Mesenteric fat pad (tissue), 1 donor: ENCODE measurements around the gene DLK1. TPM values are rescaled to one million over a fixed set of nuclear protein-coding genes. Genes with fewer than 3 reads are reported as not detected.

Experiments
- DNase-seq: peaks from one replicate; pipeline ENCODE4 v3.0.0-alpha.2; 2020; ENCODE audit warnings: low spot score
- total RNA-seq: library from RNA; stranded (reverse); fragmentation: NEBNext Ultra II Directional; extraction: Animal tissue kit (Norgen Biotek cat#: 25700); gene quantifications from one replicate; pipeline ENCODE4 v1.2.1, GENCODE V29; 2021
- donor health status: DM: yes; HTN: yes; CAD: no.

Gene DLK1
- total RNA-seq, 1 donor from 2014 or later = not detected

DNA sequence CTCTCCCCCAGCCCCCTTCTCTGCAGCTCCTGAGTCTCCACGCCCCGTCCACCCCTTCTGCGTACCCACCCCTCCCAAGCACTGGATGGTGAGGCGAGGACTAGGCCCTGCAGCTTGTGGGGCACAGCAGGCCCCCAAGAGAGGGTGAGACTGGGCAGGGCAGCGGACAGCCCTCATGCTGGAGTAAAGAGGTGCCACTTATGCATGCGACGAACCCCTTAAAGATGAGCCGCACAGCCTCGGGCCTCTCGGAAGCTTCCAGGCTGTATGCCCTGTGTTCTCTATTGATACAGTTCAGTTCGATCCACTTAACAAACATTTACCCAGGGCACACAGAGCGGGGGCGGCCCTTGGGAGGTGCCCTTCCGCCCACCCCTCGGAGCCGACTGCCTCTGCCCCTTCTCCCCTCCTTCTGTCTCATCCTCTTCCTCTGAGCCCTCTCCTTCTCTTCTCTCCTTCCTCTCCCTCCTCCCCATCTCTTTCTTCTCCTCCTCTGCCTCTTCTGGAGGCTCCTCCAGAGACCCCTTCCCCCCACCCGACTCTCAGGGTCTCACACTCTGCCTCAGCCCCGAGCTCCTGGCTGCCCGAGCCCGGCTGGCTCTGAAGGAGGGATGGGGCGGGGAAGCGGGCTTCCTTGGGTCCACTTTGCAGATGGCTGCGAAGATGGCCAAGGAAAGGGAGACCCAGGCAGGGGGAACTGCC lies 32.7 kb upstream of the DLK1 start:
- no peak for DNase-seq

DNA sequence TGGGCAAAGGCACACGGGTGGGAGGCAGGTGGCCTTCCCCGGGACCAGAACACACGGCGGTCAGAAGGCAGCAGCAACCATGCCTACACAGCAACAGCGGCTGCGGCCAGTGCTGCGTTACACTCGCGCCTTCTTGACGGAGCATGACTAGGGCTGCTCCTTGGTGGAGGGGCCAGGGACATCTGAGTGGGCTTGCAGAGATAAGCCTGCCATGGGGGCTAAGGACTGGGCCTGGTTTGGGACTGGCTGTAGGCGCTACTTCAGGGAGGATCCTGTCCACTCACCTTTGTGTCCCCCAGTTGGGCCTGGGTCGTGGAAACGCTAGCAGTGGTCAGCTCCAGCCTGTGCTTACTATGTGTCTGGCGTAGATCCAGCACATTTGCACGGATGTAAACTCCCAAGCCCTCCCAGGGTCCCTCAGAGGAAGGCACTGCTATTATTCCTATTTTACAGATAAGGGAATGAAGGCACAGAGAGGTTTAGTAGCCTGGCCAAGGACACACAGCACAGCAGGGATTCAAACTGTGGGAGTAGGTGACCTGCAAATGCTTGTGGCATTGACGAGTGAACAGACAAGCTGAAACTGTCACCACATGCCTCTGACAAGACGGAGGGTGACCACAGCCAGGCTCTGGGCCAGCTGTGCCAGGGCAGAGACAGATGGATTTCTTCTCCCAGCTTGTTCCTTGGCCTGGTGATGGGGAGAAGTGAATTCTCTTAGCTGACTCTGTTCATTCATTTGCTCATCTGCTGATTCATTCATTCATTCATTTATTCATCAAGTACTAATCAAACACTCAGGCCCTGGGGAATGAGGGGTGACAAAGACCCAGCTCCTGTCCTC lies 31.9 kb upstream of the DLK1 start:
- DNase-seq = no peak

DNA sequence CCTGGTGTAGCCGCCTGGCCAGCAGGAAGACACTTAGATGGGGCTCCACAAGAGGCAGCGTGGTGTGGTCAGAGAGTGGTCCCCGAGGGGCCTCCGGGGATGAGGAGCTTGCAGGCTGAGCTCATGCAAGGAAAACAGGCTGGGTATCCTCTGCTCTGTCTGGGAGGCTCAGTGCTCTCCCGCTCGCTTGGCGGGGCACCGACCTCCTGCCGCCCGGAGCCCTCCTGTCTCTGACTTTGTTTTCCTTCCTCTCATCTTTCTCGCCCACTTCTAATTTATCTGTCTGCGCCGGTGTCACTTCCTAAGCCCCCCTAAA lies 31.3 kb upstream of the DLK1 start:
- DNase-seq = no peak

DNA sequence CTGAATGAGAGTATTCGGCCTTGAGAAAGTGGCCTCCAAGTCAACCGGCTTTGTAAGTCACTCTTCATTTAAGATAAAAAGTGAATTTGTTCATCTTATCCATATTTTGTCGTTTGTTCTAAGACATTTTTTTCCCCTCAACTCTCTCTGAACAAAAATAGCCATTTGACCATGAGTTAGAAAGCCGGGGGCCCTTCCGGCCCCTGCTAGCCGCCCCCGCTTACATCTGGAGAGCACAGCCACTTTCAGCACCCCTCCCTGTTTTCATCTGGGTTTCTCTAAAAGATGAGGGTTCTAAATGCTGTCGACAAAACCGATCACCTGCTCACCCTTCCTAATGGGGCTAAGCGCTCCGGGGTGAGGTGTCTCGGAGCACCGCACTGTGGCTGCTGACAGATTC lies 30.7 kb upstream of the DLK1 start:
- DNase-seq = no peak

DNA sequence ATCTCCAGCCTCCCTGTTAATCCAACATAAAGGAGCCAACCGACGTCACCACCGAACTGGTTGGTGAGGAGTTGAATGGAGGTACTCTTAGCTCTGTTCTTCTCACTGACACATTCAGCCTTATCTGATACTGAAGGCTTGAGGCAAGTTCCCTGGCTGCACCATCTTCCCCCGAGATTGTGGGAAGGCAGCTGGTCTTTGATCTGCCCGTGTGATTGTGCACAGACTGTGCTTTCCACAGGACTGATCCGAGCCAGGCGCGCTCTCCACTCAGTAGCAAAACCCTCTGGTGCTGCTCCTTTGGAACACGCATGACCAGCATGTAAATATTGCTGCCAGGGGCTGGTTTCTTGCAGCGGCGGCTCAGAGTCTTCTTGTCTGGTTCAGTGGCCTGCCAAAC lies 30.1 kb upstream of the DLK1 start:
- DNase-seq = no peak

DNA sequence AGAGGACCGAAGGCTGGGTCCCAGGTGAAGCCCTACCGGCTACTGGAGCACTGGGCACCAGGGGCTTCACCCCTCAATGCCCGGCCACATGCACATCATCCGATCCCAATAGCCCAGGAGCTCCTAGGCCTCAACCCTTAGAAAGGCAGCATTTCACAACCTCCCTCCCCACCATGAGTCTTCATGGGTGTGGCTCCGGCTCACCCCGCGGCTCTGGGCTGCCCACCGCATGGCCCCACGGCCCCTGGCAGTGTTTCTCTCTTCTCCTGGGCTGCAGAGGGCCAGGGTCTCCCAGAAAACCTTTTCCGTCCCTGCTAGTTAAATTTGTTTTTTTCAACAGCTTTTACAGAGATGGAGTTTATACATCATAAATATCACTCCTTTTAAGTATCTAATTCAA lies 28.6 kb upstream of the DLK1 start:
- DNase-seq = no peak

DNA sequence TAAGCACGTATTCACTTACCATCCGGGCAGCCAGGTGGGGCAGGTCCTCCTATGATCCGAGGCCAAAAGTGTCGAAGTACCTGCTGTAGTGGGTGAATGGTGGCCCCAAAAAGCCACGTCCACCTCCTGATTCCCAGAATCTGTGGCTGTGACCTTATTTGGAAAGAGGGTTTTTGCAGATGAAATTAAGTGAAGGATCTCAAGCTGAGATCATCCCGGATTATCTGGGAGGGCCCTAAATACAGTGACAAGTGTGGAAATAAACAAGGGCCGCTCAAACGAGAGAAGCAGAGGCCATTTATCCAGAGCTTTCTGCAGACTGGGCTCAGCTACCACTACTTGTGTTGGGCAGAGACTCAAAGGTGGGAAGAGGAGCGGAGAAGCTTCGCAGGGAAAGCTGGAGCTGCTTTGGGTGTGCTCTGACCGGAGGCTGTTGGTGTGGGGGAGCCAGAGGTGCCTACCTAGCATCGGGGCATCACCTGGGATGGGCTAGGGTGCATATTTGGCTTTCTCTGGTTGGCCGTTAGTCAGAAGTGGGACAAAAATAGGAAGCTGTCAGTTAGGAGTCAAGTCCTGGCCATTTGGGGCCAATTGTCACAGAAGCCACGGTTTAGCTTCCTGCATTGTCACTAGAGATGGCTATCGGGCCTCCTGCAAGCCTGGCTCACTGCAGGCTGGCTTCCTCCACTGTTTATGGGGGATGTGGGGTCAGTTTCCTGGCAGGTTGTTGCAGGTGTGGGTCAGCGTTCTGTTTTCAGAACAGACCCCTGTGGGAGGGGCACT lies 27.8 kb upstream of the DLK1 start:
- no peak for DNase-seq

DNA sequence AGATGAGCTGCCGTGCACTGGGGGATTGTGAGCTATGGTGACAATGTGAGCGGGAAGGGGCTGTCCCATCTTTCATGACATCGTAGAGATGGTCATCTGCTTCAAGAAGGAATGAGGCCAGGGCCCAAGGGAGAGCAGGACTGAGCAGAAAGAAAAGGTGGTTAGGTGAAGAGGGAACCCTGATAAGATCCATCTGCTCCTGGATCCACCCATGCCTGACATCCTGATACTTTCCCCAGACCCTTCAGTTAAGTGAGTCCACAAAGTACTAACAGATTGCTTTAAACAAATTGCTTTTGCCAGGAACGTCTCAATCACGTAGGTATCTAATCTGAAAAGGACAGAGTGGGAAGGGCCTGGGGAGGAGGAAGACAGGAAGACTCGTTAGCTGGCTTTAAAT lies 25.4 kb upstream of the DLK1 start:
- DNase-seq = no peak

DNA sequence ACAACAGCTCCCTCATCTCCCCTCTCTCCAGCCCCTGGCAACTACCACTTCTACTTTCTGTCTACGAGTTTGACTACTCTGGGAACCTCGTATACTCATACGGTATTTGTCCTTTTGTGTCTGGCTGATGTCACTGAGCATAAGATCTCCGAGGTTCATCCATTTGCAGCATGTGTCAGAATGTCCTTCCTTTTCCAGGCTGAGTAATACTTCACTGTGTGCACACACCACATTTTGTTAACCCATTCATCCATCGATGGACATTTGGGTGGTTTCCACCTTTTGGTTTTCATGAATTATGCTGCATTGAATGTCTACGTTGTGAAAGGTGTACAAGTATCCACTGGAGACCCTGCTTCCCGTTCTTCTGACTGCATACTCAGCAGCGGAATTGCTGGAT lies 24.1 kb upstream of the DLK1 start:
- DNase-seq = no peak

DNA sequence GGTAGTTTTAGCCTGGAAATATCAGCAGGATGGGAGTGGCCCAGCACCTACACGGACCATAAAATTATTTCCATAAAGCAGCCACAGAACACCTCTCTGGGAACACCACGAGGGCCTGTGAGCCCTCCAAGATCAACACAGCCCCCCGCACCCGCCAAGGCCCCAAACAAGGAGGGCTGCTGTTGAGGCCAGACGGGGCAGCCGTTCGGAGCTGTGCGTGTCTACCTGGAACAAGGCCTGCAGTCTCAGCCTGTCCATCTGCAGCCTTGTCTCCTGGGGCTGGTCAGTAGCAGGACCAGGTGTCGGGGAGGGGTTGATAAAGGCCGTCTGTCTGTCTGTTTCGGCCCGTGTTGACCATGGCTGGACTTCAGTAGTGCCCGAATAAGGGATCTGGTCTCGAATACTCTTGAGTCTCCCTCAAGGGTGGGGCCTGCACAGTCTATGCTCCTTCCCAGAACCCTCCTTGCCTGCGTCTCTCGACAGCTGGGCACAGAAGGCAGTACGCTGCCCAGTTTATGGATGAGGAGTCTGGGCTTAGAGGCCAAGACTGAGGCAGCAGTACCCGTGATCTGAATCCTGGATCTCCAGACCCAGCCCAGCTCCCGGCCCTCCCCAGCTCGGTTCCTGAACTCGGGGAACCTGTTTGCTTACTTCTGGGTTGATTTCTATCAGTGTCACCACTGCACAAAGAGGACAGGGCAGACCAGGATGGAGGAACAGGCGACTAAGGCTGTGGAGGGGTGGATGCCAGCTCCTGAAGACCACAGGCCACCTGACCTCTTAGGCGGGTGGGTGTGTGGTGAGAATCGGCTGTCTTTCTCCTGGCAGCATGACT lies 23.1 kb upstream of the DLK1 start:
- DNase-seq = no peak

DNA sequence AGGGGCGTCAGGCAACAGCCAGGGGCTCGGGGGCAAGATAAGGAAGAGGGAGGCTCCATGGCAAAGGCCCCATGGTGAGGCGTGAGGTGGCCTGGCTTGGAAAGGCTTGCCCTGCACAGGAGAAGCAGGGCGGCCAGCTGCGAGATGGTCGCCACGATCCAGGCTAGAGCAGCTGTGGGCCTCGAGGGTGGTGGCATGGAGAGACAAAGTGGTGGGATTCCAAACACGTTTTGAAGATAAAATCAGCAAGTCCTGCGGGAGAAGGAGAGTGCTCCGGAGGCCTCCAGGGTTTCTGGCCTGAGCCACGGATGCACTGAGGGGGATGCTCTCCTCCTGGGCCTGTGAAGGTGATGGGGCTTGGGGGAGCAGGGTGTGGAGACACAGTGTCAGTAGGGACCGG lies 20.5 kb upstream of the DLK1 start:
- no peak for DNase-seq

DNA sequence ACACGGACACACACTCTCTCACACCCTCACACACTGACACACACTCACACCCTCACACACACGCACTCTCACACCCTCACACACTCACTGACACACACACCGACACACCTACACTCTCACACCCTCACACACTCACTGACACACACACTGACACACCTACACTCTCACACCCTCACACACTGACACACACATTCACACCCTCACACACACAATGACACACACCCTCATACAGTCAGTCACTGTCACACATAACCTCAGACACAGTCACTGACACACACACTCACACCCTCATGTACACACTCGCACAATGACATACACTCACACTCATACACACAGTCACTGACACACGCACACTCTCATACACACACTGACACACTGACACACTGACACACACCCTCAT lies 19.8 kb upstream of the DLK1 start:
- no peak for DNase-seq

DNA sequence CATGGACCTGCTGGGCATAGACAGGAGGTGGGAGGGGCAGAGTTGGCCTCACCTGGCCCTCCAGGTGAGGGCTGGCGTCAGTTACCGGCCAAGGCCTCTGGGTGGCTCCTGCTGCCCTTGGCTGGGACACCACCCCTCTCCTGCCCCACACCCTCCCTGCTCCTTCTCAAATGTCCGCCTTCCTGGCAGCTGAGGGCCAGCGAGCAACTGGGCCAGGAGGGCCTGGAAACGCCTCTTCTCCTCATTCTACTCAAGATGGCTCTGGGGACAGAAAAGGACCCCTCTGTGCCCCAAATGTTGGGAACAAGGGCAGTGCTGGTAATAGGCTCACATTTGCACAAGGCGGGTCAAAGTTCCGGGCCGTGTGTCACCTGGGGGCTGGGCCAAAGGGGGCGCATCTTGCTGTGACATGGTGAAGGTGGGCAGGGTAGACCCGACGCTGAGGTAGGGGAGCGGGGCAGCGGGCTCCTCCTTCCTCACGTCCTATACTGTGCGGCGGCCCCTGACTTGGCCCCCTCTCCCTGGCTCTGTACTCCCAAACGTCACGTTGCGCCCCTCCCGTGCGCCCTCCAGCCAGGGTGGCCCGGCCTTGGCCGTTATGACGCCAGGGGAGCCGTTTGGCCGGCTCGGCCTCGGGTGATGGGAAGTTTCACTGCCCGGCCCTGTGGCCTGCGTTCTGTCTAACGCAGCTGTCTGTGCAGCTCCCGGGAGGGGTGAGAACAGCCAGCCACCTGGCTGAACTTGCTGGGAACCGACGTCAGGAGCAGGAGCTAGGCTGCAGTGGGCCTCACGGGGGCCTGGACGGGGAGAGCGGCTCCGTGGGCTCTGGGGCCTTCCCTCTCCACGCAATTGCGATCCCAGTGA lies 18.0 kb upstream of the DLK1 start:
- no peak for DNase-seq

DNA sequence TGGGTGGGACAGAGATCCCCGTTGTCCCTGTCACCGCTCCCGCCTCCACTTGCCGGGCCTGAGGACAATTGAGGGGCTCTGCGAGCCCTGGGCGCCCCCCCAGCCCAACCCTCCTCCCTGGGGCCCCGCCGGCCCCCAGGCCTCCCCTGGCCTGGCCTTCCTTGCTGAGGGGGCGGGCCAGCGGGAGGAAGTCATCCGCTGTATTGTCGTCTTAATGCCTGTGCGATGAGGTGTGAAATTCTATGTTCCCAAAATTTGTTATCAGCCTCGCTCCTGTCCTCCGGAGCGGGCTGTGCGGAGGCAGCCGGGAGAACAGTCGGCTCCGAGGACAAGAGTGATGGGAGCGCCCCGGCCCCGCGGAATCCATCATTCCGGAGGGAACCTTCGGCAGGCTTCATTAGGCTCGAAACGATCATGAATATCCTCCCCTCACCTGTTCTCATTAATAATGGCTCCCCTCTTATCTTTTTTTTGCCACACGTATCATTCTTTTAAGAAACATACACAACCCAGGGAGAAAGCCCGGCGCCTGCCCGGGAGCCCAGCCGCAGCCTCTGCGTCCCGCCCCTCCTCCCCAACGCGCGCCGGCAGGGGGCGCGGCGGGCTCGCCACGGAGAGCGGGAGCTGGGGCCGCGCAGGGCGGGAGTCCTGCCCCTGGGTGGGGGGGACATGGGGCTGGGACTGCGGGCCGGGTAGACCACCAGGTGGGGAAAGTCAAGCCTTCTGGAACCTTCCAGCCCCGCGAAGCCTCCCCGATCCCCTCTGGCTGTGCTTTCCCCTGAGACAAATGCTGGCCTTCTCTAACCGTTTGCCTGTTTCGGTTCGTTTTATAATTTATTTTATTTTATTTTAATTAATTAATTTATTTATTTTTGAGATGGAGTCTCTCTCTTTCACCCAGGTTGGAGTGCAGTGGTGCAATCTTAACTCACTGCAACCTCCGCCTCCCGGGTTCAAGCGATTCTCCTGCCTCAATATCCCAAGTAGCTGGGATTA lies 17.1 kb upstream of the DLK1 start:
- DNase-seq = no peak

DNA sequence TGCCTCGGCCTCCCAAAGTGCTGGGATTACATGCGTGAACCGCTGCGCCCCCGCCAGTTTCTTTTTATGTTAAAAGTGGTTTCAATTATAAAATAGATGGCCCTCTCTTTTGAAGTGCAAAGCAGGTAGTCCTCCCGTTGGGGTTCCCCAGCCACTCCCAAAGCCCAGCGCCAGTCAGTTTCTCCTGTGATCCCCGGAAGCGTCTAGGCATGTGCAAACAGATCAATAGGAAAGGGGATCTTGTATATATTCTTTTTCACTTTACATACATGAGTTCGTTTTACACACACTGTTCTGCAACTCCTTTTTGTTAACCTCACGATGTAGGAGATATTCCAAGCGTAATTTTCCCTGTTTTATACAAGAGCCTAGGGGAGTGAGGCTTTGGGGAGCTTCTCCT lies 16.3 kb upstream of the DLK1 start:
- DNase-seq = no peak

DNA sequence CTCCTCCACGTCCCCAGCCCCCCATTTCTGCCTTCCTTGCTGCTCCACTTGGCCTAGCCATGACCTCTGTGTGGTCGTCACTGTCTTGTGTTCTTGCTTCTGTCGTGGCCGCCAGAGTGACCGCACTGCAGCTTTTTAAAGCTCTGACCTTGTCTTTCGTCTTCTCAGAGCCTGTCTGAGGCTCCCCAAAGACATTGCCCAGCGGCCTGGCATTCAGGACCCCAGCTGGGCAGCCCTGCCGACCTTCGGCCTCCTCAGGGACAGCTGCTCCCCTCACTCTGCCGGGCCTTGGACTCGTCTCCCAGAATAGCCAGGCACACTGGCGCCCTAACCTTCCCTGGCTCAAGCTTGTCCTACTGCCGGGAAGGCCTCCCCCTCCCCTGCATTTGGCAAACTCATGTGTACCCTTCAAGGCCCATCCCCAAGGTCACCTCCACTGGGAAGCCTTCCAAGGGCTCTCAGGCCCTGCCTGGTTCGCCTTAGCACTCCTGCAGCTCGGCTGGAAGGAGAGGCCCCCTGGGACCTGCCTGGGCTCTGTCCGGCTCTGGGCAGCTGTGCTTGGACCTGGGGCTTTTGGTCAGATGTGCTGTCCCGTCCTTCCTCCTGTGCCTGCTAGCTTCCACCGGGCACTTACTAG lies 15.7 kb upstream of the DLK1 start:
- no peak for DNase-seq

DNA sequence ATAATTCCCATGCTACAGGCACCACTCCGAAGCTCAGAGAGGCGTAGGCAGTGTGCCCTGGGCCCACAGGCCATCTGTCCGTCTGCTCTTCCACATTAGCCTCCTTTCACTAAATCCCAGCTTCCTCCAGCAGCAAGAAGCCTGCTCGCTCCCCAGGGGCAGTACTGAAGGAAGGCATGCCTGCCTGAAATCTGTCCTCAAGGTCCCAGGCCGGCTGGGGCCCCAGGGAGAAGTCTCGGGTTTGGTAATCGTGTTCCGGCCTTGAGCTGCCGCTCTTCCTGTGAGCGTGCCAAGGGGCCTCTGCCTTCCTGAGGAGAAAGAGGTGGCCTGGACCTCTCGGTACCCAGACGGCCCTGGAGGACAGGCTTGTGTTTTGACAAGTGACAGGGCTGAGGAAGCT lies 15.2 kb upstream of the DLK1 start:
- DNase-seq = no peak

DNA sequence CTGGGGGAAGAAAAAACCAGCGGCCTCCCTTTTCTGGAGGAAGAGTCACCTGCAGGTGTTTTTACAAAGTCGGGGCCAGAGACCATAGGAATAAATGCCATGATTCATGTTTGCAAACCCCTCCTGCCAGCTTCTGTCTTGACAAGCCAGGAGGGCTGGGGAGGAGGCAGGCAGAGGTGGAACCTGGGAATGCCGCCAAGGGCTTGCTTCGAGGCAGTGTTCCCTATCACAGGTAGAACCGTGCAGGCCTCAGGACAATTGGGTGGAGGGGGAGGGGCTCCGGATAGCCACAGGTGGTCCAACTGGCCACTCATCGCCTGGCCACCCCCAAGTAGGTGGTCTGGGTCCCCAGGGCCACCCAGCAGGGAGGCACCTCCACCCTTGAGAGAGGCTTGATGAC lies 14.2 kb upstream of the DLK1 start:
- no peak for DNase-seq

DNA sequence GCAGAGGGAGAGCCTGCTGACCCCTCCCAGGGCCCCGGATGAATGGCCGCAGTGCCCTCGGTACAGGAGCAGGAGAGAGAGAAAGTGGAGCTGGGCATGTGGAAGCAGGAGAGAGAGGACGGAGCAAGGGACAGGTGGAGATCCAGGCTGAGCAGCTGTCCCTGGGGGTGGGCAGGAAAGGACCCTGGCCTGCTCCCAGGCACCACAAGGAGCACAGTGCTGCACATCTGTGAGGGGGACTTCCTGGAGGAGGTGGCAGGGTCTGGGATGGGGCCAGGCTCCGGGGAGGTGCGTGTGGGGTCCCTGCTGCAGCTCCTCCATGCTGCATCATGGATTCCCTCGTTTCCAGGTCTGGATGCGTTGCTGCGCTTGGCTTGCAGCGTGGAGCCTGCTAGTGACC lies 13.0 kb upstream of the DLK1 start:
- no peak for DNase-seq
